Breast epithelium (tissue), 4 donors: ENCODE data around the gene ATRNL1. TPM values are rescaled to one million over a fixed set of nuclear protein-coding genes. Genes with fewer than 3 reads are reported as not detected.

ENCODE experiments used
- DNase-seq, 2 donors: peaks; one replicate each; pipeline ENCODE4 v3.0.0-alpha.2; 2019; ENCODE audit warnings: low spot score in 2 of 2
- H3K27ac ChIP-seq, 2 donors: fragments of 200-600 bp; sonication (generic) in 1 of 2; one replicate each; pipeline ENCODE4 v1.5.1; 2016 to 2019; ENCODE audit warnings: mild to moderate bottlenecking in 1 of 2
- H3K27me3 ChIP-seq, 2 donors: fragments of 200-600 bp; sonication (generic) in 1 of 2; one replicate each; pipeline versions ENCODE4 v1.5.1 to v1.6.0; 2017 to 2019; ENCODE audit warnings: control low read depth in 1 of 2, mild to moderate bottlenecking in 1 of 2
- H3K36me3 ChIP-seq: fragments of 200-600 bp; one replicate; pipeline ENCODE4 v1.5.1; 2019
- H3K4me1 ChIP-seq, 2 donors: fragments of 200-600 bp; sonication (generic); one replicate each; pipeline ENCODE4 v1.5.1; 2016 to 2019; ENCODE audit warnings: control low read depth in 1 of 2
- H3K4me3 ChIP-seq, 3 donors: fragments of 200-600 bp; sonication (generic); 1 replicate in 2 of 3; 2 replicates in 1 of 3; pipeline ENCODE4 v1.5.1; 2016 to 2019; ENCODE audit warnings: mild to moderate bottlenecking in 3 of 3, moderate library complexity in 2 of 3
- H3K9me3 ChIP-seq, 2 donors: fragments of 200-600 bp; sonication (generic) in 1 of 2; one replicate each; pipeline ENCODE4 v1.5.1; 2016 to 2019; ENCODE audit warnings: control low read depth in 1 of 2
- POLR2A ChIP-seq: fragments of 450-650 bp; IDR thresholded peaks from one replicate; pipeline ENCODE4 v1.6.1; 2016; ENCODE audit warnings: antibody characterized with exemption, mild to moderate bottlenecking, moderate library complexity
- POLR2AphosphoS5 ChIP-seq, 3 donors: sonication (generic); formaldehyde crosslinking; IDR thresholded peaks; one replicate each; pipeline ENCODE4 v1.6.1; 2017; ENCODE audit warnings: antibody characterized with exemption in 3 of 3
- intact Hi-C: fragments of 100-400 bp; cut with DNase I; formaldehyde crosslinking; loops from one replicate; pipeline ENCODE4 v1.15.1; 2023; ENCODE audit warnings: low total_unique reads
- total RNA-seq, 3 donors: library from RNA; depleted of rRNA; stranded (reverse); fragments of >200 nt; gene quantifications; one replicate each; pipeline ENCODE4 v1.1.0, GENCODE V29; 2016
- TF ChIP-seq, protein P1 (sequence below), 3 donors: fragments of 450-650 bp; IDR thresholded peaks; one replicate each; pipeline ENCODE4 v1.5.1; 2016 to 2017; ENCODE audit warnings: antibody characterized with exemption in 3 of 3, mild to moderate bottlenecking in 3 of 3, moderate library complexity in 3 of 3

The ATRNL1 gene
- total RNA-seq, 3 donors from 2014 or later: 0.16 to 11.4 (median 2.9) TPM

DNA sequence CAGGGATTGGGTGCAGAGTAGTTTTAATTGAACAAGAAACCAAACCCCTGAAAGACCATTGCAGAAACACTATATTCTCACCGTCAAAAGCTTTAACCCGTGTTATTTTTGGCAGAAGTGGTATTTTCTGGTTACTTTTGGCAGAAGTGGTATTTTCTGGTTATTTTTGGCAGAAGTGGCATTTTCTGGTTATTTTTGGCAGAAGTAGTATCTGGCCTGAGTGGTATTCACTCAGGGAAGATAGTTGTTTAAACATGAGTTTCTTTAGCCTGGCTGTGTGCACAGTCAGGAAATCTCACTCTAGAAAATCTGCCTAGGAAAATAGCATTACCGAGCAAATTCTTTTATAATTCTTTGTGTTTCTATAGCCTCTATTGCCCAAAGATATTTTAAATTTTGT is 857.2 kb downstream of the ATRNL1 start:
- intact Hi-C loops: no loop called here
- H3K27ac ChIP-seq: no peak overlapping the region

DNA sequence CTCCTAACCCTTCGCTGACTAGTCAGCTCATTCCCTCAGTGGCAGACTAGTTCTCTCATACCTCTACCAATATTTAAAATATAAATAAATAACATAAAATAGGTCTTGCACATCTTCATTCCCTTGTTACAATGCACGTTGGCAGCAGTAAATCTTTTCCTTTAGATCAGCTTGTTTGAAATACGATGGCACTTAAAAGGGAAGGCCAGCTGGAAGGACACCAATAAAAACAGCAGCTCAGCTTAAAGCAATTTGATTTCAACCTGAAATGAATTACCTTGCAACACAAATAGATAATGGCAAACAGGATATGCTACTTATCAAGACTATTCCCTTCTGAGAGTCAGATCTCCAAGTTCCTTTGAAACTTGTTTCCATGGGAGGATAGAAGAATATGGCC is 858.1 kb downstream of the ATRNL1 start:
- H3K4me3 ChIP-seq: no peak overlapping the region

More for the DNA sequence above, 857.2 kb downstream of the ATRNL1 start:
- no peaks in the 10 kb centered on the region for H3K36me3 ChIP-seq
- H3K4me1 ChIP-seq: no peaks in the 10 kb centered on the region
- no peaks in the 10 kb centered on the region for H3K9me3 ChIP-seq
- TF ChIP-seq POLR2AphosphoS5 (IDR thresholded peaks at IDR 0.05) (no peak), POLR2A (no peak)
- TF ChIP-seq, protein P1, sequence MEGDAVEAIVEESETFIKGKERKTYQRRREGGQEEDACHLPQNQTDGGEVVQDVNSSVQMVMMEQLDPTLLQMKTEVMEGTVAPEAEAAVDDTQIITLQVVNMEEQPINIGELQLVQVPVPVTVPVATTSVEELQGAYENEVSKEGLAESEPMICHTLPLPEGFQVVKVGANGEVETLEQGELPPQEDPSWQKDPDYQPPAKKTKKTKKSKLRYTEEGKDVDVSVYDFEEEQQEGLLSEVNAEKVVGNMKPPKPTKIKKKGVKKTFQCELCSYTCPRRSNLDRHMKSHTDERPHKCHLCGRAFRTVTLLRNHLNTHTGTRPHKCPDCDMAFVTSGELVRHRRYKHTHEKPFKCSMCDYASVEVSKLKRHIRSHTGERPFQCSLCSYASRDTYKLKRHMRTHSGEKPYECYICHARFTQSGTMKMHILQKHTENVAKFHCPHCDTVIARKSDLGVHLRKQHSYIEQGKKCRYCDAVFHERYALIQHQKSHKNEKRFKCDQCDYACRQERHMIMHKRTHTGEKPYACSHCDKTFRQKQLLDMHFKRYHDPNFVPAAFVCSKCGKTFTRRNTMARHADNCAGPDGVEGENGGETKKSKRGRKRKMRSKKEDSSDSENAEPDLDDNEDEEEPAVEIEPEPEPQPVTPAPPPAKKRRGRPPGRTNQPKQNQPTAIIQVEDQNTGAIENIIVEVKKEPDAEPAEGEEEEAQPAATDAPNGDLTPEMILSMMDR (IDR thresholded peaks at IDR 0.05): no peak
- no peaks in the 10 kb centered on the region for H3K27me3 ChIP-seq
- H3K4me3 ChIP-seq: no peak overlapping the region
- DNase-seq: no peak

DNA sequence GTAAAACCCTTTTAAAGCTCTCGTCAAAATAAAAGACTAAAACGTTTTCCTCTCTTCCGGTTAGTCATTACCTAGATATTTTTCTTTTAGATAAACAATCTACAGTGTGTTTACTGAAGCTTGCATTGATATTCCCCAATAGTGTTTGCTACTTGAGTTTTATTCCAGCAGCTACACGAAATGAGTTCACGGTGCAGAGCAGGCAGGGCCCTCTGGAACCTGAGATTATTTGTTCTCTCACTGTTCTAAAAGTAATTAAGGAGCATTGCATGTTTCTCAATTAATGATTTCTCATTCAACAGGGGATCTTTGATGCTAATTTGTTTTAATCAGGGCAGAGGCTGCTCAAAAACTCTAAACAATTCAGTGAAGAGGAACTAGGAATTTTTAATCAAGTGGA is 860.1 kb downstream of the ATRNL1 start:
- Histone ChIP-seq H3K4me3 (no peak overlapping the region), H3K27ac (no peak overlapping the region), H3K4me1 (no peaks in the 10 kb centered on the region), H3K9me3 (no peaks in the 10 kb centered on the region), H3K36me3 (no peaks in the 10 kb centered on the region), H3K27me3 (no peaks in the 10 kb centered on the region)
- intact Hi-C loops: no loop called here
- TF ChIP-seq POLR2A: no peak
- TF ChIP-seq, protein P1 (IDR thresholded peaks at IDR 0.05): no peak
- TF ChIP-seq POLR2AphosphoS5 (IDR thresholded peaks at IDR 0.05): no peak
- no peak for DNase-seq

More for the DNA sequence above, 858.1 kb downstream of the ATRNL1 start:
- Histone ChIP-seq H3K27ac (no peak overlapping the region), H3K9me3 (no peaks in the 10 kb centered on the region), H3K36me3 (no peaks in the 10 kb centered on the region), H3K27me3 (no peaks in the 10 kb centered on the region), H3K4me1 (no peaks in the 10 kb centered on the region)
- TF ChIP-seq, protein P1 (IDR thresholded peaks at IDR 0.05): no peak
- TF ChIP-seq POLR2A (no peak), POLR2AphosphoS5 (IDR thresholded peaks at IDR 0.05) (no peak)
- intact Hi-C loops: no loop called here
- DNase-seq: no peak

DNA sequence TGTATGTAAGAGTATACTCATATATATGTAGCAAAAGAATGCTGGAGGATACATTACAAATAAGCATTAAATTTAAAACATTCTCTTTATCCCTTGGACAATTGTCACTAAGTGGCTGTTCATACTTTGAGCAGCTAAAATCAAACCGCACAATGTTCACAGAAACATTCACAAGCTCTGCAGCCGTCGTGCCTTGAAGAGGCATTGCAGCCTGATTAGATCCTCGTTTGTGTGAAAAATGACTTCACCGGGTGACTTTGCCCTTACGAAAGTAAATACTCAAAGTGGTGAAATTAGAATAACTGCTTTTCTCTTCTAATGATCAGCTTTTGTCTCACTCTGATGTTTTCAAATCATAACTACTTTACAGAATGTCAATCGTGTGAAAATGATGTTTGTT is 860.8 kb downstream of the ATRNL1 start:
- TF ChIP-seq POLR2AphosphoS5 (IDR thresholded peaks at IDR 0.05) (no peak), POLR2A (no peak)
- TF ChIP-seq, protein P1 (IDR thresholded peaks at IDR 0.05): no peak
- Histone ChIP-seq H3K27me3 (no peaks in the 10 kb centered on the region), H3K9me3 (no peaks in the 10 kb centered on the region), H3K4me1 (no peaks in the 10 kb centered on the region), H3K36me3 (no peaks in the 10 kb centered on the region), H3K4me3 (no peak overlapping the region), H3K27ac (no peak overlapping the region)
- DNase-seq: no peak
- intact Hi-C loops: no loop called here

DNA sequence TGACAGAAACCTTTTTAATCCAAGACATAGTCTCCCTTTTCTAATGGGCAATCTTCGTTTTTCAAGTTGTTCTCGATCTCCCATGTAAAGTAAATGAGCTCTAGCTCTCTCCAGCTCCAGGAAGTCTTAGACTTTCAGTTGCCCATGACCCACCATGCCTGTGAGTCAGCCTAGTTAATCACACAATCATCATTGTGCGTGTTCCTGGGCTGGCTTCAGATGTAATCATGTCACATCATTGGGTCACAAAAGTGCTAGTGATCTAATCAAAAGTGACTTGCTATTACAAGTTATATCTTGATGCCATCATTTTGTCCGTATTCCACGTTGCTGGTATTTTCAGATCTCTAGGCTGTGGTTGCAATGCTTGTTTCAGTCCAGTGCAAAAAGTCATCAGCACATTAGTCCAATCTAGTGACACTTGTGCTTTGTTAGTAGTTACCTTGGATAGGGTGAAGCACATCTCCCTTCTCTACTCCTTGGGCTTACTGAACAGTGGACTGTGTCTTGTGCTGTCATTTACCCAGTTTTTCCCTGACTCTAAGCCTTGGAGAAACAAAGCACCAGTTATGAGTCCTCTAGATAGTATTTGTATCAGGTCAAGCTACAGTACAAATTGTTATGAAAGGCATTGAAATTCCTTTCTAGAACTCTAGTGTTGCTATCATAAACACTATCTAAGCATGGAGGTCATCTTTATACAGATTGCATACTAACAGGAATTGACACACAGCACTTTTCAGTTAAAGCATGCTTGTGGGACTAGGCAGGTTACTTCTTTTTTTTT is 863.3 kb downstream of the ATRNL1 start:
- TF ChIP-seq POLR2A: no peak
- no peak for TF ChIP-seq POLR2AphosphoS5 (IDR thresholded peaks at IDR 0.05)
- TF ChIP-seq, protein P1 (IDR thresholded peaks at IDR 0.05): no peak
- Histone ChIP-seq H3K9me3 (no peaks in the 10 kb centered on the region), H3K4me1 (no peaks in the 10 kb centered on the region), H3K27me3 (no peaks in the 10 kb centered on the region), H3K36me3 (no peaks in the 10 kb centered on the region), H3K27ac (no peak overlapping the region), H3K4me3 (no peak overlapping the region)
- no peak for DNase-seq
- intact Hi-C loops: no loop called here
